ENCODE results near the gene CHRND. TPM values are rescaled to one million over a fixed set of nuclear protein-coding genes. Genes with fewer than 3 reads are reported as not detected.

The CHRND gene
- polyA plus RNA-seq, 1 donor (not counting 4 experiments of a cell fraction or from before 2014, with no cell fraction given) = not detected

- DNase-seq (ENCODE audit: low read depth, low spot score) = no peak
- no peak overlapping the region for H3K9ac ChIP-seq (ENCODE audit: control insufficient read depth, extremely low read depth, insufficient read depth, low read length)
- no peak for FAIRE-seq
Observed at GRCh38 chr2:232477751-232478510, 48.0 kb upstream of the CHRND start.

GRCh38 chr2:232478571-232479340 lies 47.2 kb upstream of the CHRND start:
- dilution Hi-C loops (cut with MboI; ENCODE audit: extremely low pct_ligation_motif_present, low sequenced_read_pairs) = no loop called here
- Histone ChIP-seq H3K27me3 (ENCODE audit: control insufficient read depth, extremely low read depth, insufficient read depth, low read length) (peaks cover 16% of the 10 kb centered on the region), H3K4me1 (ENCODE audit: control insufficient read depth, extremely low read depth, insufficient read depth, low read length) (no peaks in the 10 kb centered on the region), H3K9ac (ENCODE audit: control insufficient read depth, extremely low read depth, insufficient read depth, low read length) (no peak overlapping the region), H3K79me2 (ENCODE audit: control insufficient read depth, insufficient read depth, low read length) (no peaks in the 10 kb centered on the region), H3K9me1 (ENCODE audit: control insufficient read depth, extremely low read depth, insufficient read depth, low read length) (no peaks in the 10 kb centered on the region), H3K9me3 (ENCODE audit: control insufficient read depth, low read depth, low read length) (no peaks in the 10 kb centered on the region), H4K20me1 (ENCODE audit: control insufficient read depth, extremely low read depth, insufficient read depth, low read length) (no peaks in the 10 kb centered on the region), H3K36me3 (ENCODE audit: control insufficient read depth in 2 of 2, extremely low read depth in 1 of 2, insufficient read depth in 2 of 2, low read length in 2 of 2) (no peaks in the 10 kb centered on the region), H3K27ac (ENCODE audit: control insufficient read depth, insufficient read depth, low read length) (no peak overlapping the region), H2AFZ (ENCODE audit: control insufficient read depth, low read length) (no peak overlapping the region), H3K4me2 (ENCODE audit: control insufficient read depth, extremely low read depth, insufficient read depth, low read depth, low read length) (no peak overlapping the region), H3K4me3 (ENCODE audit: control insufficient read depth in 2 of 3, extremely low read depth in 1 of 3, insufficient read depth in 2 of 3, low read depth in 1 of 3, low read length in 3 of 3) (no peak overlapping the region)
- DNase-seq (ENCODE audit: low read depth, low spot score) (no peak), FAIRE-seq (no peak)
- TF ChIP-seq CTCF (optimal IDR thresholded peaks at IDR 0.05 in 1 of 3, IDR thresholded peaks at IDR 0.05 in 1 of 3, conservative IDR thresholded peaks at IDR 0.05 in 1 of 3; ENCODE audit: extremely low read depth in 1 of 3, insufficient read depth in 2 of 3, low read length in 3 of 3) (no peak), EZH2 (IDR thresholded peaks at IDR 0.05; ENCODE audit: low read length) (no peak)

More at GRCh38 chr2:232477751-232478510, 48.0 kb upstream of the CHRND start:
- Histone ChIP-seq H3K27me3 (ENCODE audit: control insufficient read depth, extremely low read depth, insufficient read depth, low read length) (peaks cover 20% of the 10 kb centered on the region), H3K36me3 (ENCODE audit: control insufficient read depth in 2 of 2, extremely low read depth in 1 of 2, insufficient read depth in 2 of 2, low read length in 2 of 2) (no peaks in the 10 kb centered on the region), H4K20me1 (ENCODE audit: control insufficient read depth, extremely low read depth, insufficient read depth, low read length) (no peaks in the 10 kb centered on the region), H3K4me1 (ENCODE audit: control insufficient read depth, extremely low read depth, insufficient read depth, low read length) (no peaks in the 10 kb centered on the region), H3K4me3 (ENCODE audit: control insufficient read depth in 2 of 3, extremely low read depth in 1 of 3, insufficient read depth in 2 of 3, low read depth in 1 of 3, low read length in 3 of 3) (no peak overlapping the region), H3K79me2 (ENCODE audit: control insufficient read depth, insufficient read depth, low read length) (no peaks in the 10 kb centered on the region), H3K4me2 (ENCODE audit: control insufficient read depth, extremely low read depth, insufficient read depth, low read depth, low read length) (no peak overlapping the region), H3K9me3 (ENCODE audit: control insufficient read depth, low read depth, low read length) (no peaks in the 10 kb centered on the region), H3K9me1 (ENCODE audit: control insufficient read depth, extremely low read depth, insufficient read depth, low read length) (no peaks in the 10 kb centered on the region), H2AFZ (ENCODE audit: control insufficient read depth, low read length) (no peak overlapping the region), H3K27ac (ENCODE audit: control insufficient read depth, insufficient read depth, low read length) (no peak overlapping the region)
- dilution Hi-C loops (cut with MboI; ENCODE audit: extremely low pct_ligation_motif_present, low sequenced_read_pairs) = no loop called here
- TF ChIP-seq EZH2 (IDR thresholded peaks at IDR 0.05; ENCODE audit: low read length) = no peak
- no peak for TF ChIP-seq CTCF (optimal IDR thresholded peaks at IDR 0.05 in 1 of 3, IDR thresholded peaks at IDR 0.05 in 1 of 3, conservative IDR thresholded peaks at IDR 0.05 in 1 of 3; ENCODE audit: extremely low read depth in 1 of 3, insufficient read depth in 2 of 3, low read length in 3 of 3)

Measured in keratinocyte (primary cell).